Renal pelvis (tissue), 3 donors: ENCODE data around the gene TP53BP2. TPM values are rescaled to one million over a fixed set of nuclear protein-coding genes. Genes with fewer than 3 reads are reported as not detected.

Experiments used
- polyA plus RNA-seq, 3 donors: library from polyadenylated mRNA; unstranded; fragments of 120-200 nt; gene quantifications; one replicate each; pipeline ENCODE4 v1.2.1, GENCODE V29; 2013; ENCODE audit not compliant: insufficient read length in 3 of 3

TP53BP2 gene
- polyA plus RNA-seq, 3 donors: 46.0 to 55.1 (median 53.3) TPM

Other genes starting within 250 kb of the TP53BP2 start
- gene CAPN8, start 180.2 kb downstream of the TP53BP2 start, polyA plus RNA-seq: 1 to 10 TPM; 2.7 TPM
- gene CAPN2, start 133.4 kb downstream of the TP53BP2 start, polyA plus RNA-seq: 100 to 1,000 TPM; 177 to 223 (median 191) TPM